Aorta (tissue), 5 donors: ENCODE data around the gene RASD2. TPM values are rescaled to one million over a fixed set of nuclear protein-coding genes. Genes with fewer than 3 reads are reported as not detected.

Source experiments
- ATAC-seq: fragments of 200-7000 bp; cut with Tn5 transposase; one replicate; pipeline ENCODE4 v1.9.1; 2022; ENCODE audit warnings: moderate library complexity; ENCODE audit not compliant: low FRiP score
- DNase-seq, 2 donors: peaks; one replicate each; pipeline ENCODE4 v3.0.0-alpha.2; 2020
- H3K27ac ChIP-seq, 2 donors: one replicate each; pipeline ENCODE4 v1.5.1; 2013; ENCODE audit warnings: low read length in 2 of 2, mild to moderate bottlenecking in 2 of 2, moderate library complexity in 2 of 2, control low read depth in 1 of 2, inconsistent platforms in 1 of 2, low read depth in 1 of 2
- H3K27me3 ChIP-seq, 2 donors: one replicate each; pipeline ENCODE4 v1.6.1; 2013; ENCODE audit warnings: control low read depth in 1 of 2, low read length in 1 of 2, mild to moderate bottlenecking in 1 of 2, moderate library complexity in 1 of 2; ENCODE audit not compliant: insufficient read depth in 2 of 2, control insufficient read depth in 1 of 2
- H3K36me3 ChIP-seq, 2 donors: one replicate each; pipeline ENCODE4 v1.6.1; 2013; ENCODE audit warnings: control low read depth in 1 of 2, low read length in 1 of 2, mild to moderate bottlenecking in 1 of 2; ENCODE audit not compliant: insufficient read depth in 2 of 2, control insufficient read depth in 1 of 2
- H3K4me1 ChIP-seq, 2 donors: one replicate each; pipeline ENCODE4 v1.6.1; 2013; ENCODE audit warnings: low read length in 2 of 2, control low read depth in 1 of 2, mild to moderate bottlenecking in 1 of 2, moderate library complexity in 1 of 2; ENCODE audit not compliant: insufficient read depth in 2 of 2, control insufficient read depth in 1 of 2
- H3K4me3 ChIP-seq, 2 donors: one replicate each; pipeline ENCODE4 v1.5.1; 2013; ENCODE audit warnings: low read length in 2 of 2, control low read depth in 1 of 2, mild to moderate bottlenecking in 1 of 2
- H3K9me3 ChIP-seq: one replicate; pipeline ENCODE4 v1.6.1; 2013; ENCODE audit warnings: mild to moderate bottlenecking, low read length; ENCODE audit not compliant: control insufficient read depth
- WGBS, 2 donors: extraction: QIAGEN DNeasy Blood & Tissue Kit; methylation state at CpG; one replicate each; pipeline ENCODE4 v1.1.7; 2013; 5-methylcytosine and 5-hydroxymethylcytosine counted together
- intact Hi-C, 2 donors: fragments of 100-400 bp; cut with DNase I; formaldehyde crosslinking; loops; one replicate each; pipeline versions ENCODE4 v1.14.2 to v1.15.0; 2022
- polyA plus RNA-seq, 2 donors: library from polyadenylated mRNA; stranded (reverse); fragments of 200-250 nt; gene quantifications; one replicate each; pipeline ENCODE4 v1.2.3, GENCODE V29; 2013
- total RNA-seq, 2 donors: library from RNA; stranded (reverse); fragmentation: NEBNext Ultra II Directional; extraction: Animal tissue kit (Norgen Biotek cat#: 25700); gene quantifications; one replicate each; pipeline ENCODE4 v1.2.1, GENCODE V29; 2021
- donor health status: healthy with polysubstance abuse.
- donor health status: Bipolar disorder and iron deficiency.
- donor health status: DM: no; HTN: no; CAD: no.
- donor health status: DM: no; HTN: no; CAD: no.
- donor health status: DM: yes; HTN: yes; CAD: no.

Gene RASD2
- total and polyA plus RNA-seq, 4 donors = 0.77 to 29.8 (median 7.8) TPM

GRCh38 chr22:35587896-35588295 lies 47.3 kb downstream of the RASD2 start:
- no peak overlapping the region for H3K4me3 ChIP-seq
- no peak overlapping the region for H3K27ac ChIP-seq
- intact Hi-C loops = no loop called here

GRCh38 chr22:35589071-35589755 lies 48.6 kb downstream of the RASD2 start:
- 83% methylated on average over 11 of the region's 11 CpGs for WGBS, 2 donors
- Histone ChIP-seq H3K4me1 (no peaks in the 10 kb centered on the region), H3K27ac (no peak overlapping the region), H3K27me3 (no peaks in the 10 kb centered on the region), H3K9me3 (no peaks in the 10 kb centered on the region), H3K36me3 (no peaks in the 10 kb centered on the region), H3K4me3 (no peak overlapping the region)
- ATAC-seq (no peak), DNase-seq (peak in 1 of 2 donors; percentile 52)
- intact Hi-C loops = no loop called here

More at GRCh38 chr22:35587896-35588295, 47.3 kb downstream of the RASD2 start:
- no peak for DNase-seq
- H3K9me3 ChIP-seq = no peaks in the 10 kb centered on the region
- ATAC-seq = no peak
- no peaks in the 10 kb centered on the region for H3K4me1 ChIP-seq
- no peaks in the 10 kb centered on the region for H3K27me3 ChIP-seq
- no peaks in the 10 kb centered on the region for H3K36me3 ChIP-seq
- WGBS, 2 donors = 59 to 60% methylated on average over 5 of the region's 5 CpGs

GRCh38 chr22:35589756-35590093 lies 49.1 kb downstream of the RASD2 start:
- WGBS, 2 donors = 95% methylated on average over 6 of the region's 6 CpGs
- ATAC-seq (no peak), DNase-seq (peak in 1 of 2 donors; percentile 14)
- no peak overlapping the region for H3K4me3 ChIP-seq
- no peaks in the 10 kb centered on the region for H3K9me3 ChIP-seq
- no peaks in the 10 kb centered on the region for H3K27me3 ChIP-seq
- no peak overlapping the region for H3K27ac ChIP-seq
- H3K36me3 ChIP-seq = no peaks in the 10 kb centered on the region
- H3K4me1 ChIP-seq = no peaks in the 10 kb centered on the region
- intact Hi-C loops = no loop called here

- DNase-seq (peak in 1 of 2 donors; percentile 27), ATAC-seq (no peak)
- Histone ChIP-seq H3K27me3 (no peaks in the 10 kb centered on the region), H3K4me1 (no peaks in the 10 kb centered on the region), H3K36me3 (no peaks in the 10 kb centered on the region), H3K27ac (no peak overlapping the region), H3K9me3 (no peaks in the 10 kb centered on the region), H3K4me3 (no peak overlapping the region)
- WGBS, 2 donors = 83 to 86% methylated on average over 13 of the region's 13 CpGs
- intact Hi-C loops = no loop called here
These were observed 50.1 kb downstream of the RASD2 start for GRCh38 chr22:35590634-35591295.

- ATAC-seq (no peak), DNase-seq (peak in 1 of 2 donors; percentile 25)
- Histone ChIP-seq H3K27me3 (no peaks in the 10 kb centered on the region), H3K4me1 (no peaks in the 10 kb centered on the region), H3K9me3 (no peaks in the 10 kb centered on the region), H3K36me3 (no peaks in the 10 kb centered on the region), H3K27ac (no peak overlapping the region), H3K4me3 (no peak overlapping the region)
- intact Hi-C loops = no loop called here
- 94 to 96% methylated on average over 14 of the region's 14 CpGs for WGBS, 2 donors
These were observed 51.2 kb downstream of the RASD2 start for GRCh38 chr22:35591714-35592417.

- DNase-seq (peak in 1 of 2 donors; percentile 33), ATAC-seq (peak; percentile 26)
- no peaks in the 10 kb centered on the region for H3K27me3 ChIP-seq
- H3K4me1 ChIP-seq = no peaks in the 10 kb centered on the region
- H3K4me3 ChIP-seq = no peak overlapping the region
- 59 to 65% methylated on average over 3 to 4 of the region's 4 CpGs for WGBS, 2 donors
- H3K27ac ChIP-seq = no peak overlapping the region
- intact Hi-C loops = no loop called here
- no peaks in the 10 kb centered on the region for H3K9me3 ChIP-seq
- H3K36me3 ChIP-seq = no peaks in the 10 kb centered on the region
These were observed 51.9 kb downstream of the RASD2 start for GRCh38 chr22:35592418-35592967.

GRCh38 chr22:35593071-35593890 lies 52.6 kb downstream of the RASD2 start:
- H3K4me1 ChIP-seq = no peaks in the 10 kb centered on the region
- no peak overlapping the region for H3K27ac ChIP-seq
- ATAC-seq (no peak), DNase-seq (no peak)
- H3K9me3 ChIP-seq = no peaks in the 10 kb centered on the region
- 32 to 48% methylated on average over 3 of the region's 3 CpGs for WGBS, 2 donors
- intact Hi-C loops = no loop called here
- no peaks in the 10 kb centered on the region for H3K36me3 ChIP-seq
- H3K27me3 ChIP-seq = no peaks in the 10 kb centered on the region
- no peak overlapping the region for H3K4me3 ChIP-seq

GRCh38 chr22:35593891-35594470 lies 53.4 kb downstream of the RASD2 start:
- no peak overlapping the region for H3K27ac ChIP-seq
- H3K4me1 ChIP-seq = no peaks in the 10 kb centered on the region

More at GRCh38 chr22:35593891-35594470, 53.4 kb downstream of the RASD2 start:
- peak; percentile 30 to 65 for DNase-seq
- H3K9me3 ChIP-seq = no peaks in the 10 kb centered on the region
- intact Hi-C loops = no loop called here
- WGBS, 2 donors = 81 to 83% methylated on average over 14 of the region's 14 CpGs
- no peak for ATAC-seq
- no peaks in the 10 kb centered on the region for H3K36me3 ChIP-seq
- no peak overlapping the region for H3K4me3 ChIP-seq
- no peaks in the 10 kb centered on the region for H3K27me3 ChIP-seq
